Ecto neural progenitor cell (in vitro differentiated cells): ENCODE results near the gene BPTF.
"Not testable (repeated sequence)": the region's sequence is repeated elsewhere in the genome, so short reads cannot be mapped to it uniquely, and the experiment has no call there.

Experiments
- DNase-seq: peaks from one replicate; pipeline ENCODE4 v3.0.0-alpha.2; 2018; ENCODE audit warnings: low spot score

The BPTF gene

GRCh38 chr17:67974185-67974584 is 148.9 kb downstream of the BPTF start:
- DNase-seq: no peak

- peak; percentile 70 for DNase-seq
Observed at GRCh38 chr17:67974598-67975066, 149.3 kb downstream of the BPTF start.

DNA sequence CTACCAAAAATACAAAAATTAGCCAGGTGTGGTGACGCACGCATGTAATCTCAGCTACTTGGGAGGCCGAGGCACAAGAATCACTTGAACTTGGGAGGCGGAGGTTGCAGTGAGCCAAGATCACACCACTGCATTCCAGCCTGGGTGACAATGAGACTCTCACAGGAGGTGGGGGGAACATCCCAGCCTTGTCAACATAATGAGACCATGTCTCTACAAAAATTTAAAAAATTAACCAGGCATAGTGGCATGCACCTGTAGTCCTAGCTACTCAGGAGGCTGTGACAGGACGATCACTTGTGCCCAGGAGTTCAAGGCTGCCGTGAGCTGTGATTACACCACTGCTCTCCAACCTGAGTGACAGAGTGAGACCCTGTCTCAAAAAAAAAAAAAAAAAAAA is 151.0 kb downstream of the BPTF start:
- not testable (repeated sequence) for DNase-seq

DNA sequence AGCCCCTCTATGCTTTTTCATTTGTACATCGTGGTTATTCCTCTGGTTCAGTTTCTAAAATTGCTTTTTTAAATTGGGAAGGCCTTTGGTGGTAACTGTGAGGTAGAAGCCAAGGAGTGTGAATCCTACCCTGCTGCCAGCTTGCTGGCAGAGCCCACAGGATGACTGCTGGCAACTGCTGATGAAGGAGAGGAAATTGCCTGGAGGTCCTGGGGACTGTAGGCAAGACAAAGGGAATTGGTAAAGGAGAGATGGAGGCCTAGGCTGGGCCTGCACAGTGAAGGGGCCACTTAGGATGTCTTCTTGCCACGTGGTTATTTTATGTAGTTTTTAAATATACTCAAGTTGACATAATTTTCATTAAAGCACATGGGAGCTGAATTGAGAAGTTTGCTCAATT is 155.2 kb downstream of the BPTF start:
- DNase-seq: no peak

GRCh38 chr17:67980883-67981282 is 155.6 kb downstream of the BPTF start:
- DNase-seq: not testable (repeated sequence)

DNA sequence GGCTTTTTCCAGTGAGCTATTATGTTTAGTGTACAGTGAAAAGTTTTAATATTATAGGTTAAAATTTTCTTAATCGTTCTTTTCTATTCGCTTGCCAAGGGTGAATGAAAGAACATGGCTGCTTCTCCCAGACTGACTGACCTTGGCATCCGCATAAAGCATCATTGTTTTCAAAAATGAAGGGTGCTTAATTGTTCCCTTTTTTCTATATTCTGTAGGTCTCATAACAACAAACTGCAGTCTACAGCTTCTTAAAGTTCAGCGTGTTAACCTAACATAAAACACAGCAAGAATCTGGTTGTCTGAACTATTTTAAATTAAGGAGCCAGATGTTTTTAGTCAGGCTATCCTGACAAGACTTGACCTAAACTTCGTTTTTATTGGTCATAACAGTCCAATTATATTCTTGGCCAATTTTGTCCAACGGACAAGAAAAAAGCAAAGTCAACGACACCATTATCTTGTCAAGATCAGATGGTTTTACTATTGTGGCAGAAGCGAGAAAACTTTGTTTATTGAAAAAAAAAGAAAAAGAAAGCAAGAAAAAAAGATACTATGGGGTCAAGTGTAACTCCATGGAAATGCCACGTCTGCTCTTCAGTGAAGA is 156.8 kb downstream of the BPTF start:
- no peak for DNase-seq

- DNase-seq: no peak
Observed at GRCh38 chr17:67982686-67983382, 157.5 kb downstream of the BPTF start.

GRCh38 chr17:67983383-67983688 is 158.0 kb downstream of the BPTF start:
- no peak for DNase-seq

DNA sequence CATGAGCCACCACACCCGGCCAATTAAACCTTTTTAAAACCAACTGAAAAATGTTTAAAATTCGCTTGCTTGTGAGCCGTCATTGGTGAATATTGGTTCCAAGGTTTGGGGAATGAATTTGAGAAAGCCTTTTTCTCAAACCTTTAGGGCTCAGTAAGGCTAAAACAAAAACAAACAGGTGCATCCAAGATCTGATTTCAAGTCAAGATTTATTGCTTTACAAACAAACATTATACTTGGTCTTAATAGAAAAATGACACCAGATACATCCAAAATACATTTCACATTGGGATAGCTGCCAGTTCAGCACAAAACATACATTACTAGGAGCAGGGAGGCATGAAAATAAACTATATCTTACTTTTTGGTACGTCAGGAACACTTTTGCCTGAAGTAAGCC is 165.6 kb downstream of the BPTF start:
- DNase-seq: no peak

GRCh38 chr17:67992548-67993152 is 167.3 kb downstream of the BPTF start:
- no peak for DNase-seq

GRCh38 chr17:67993153-67993997 is 168.1 kb downstream of the BPTF start:
- peak; percentile 92 for DNase-seq

GRCh38 chr17:67993998-67994361 is 168.7 kb downstream of the BPTF start:
- no peak for DNase-seq

DNA sequence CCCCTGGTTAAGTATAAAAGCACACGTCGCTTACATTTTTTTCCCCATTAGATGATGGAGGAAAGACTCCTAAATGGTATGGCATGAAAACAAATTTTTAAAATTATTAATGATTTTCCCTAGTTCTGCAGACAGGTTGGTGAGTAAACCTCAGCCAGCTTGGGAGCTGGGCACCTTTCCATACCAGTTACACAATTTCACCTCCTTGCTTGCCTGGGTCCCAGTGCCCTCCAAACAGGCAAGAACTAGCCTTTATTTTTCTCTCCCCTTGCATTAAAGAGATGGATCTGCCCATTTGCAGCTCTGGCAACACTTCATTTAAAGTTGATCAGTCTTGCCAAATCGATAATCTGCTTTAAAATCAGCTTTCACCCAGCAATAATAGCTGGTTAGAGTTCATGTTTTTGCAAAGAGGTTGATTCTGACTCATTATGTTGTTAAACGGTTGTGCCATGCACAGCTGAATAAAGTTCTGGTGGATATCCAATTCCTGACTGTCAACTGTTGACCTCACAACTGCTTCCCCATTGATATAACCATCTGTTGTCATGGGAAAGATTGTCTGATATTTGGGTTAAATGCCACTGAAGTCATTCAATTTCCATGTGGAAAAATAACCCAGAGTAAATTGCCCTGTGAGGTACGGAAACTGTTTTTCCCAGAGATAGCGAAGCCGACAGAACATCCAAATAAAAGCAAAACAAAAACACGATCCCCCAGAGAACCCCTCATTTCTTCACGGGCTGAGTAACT is 169.7 kb downstream of the BPTF start:
- no peak for DNase-seq

DNA sequence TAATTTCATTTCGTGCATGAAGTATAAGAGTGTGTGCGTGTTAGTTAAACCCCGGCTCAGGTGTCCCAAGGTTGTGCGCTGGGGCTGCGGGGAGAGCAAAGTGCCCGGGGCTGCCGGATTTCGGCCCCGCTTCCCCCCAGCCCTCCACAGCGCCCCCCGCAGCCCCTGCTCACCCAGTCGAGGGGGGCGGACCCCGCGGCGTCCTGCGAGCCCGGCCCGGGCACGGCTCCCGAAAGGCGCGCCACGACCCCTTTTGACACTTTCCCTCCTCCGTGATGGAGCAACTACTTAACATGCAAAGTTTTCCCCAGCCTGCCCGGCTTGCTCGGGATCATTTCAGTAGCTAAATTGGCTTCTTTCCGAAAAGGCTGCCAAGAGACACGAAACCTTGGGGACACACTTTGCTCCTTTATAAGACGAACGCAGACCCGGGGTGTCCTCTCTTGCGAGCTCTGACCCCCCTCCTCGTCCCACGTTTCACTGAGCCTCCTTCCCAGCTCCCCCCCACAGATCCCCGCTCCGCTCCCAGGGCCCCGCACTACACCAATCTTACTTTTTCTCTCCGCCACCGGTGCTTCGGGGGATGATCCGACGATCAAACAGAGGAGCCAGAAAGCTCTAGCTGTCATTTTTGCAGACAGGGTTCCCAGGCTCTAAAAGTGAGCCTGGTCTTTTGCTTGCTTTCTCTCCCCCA is 170.4 kb downstream of the BPTF start:
- peak; percentile 77 for DNase-seq

DNA sequence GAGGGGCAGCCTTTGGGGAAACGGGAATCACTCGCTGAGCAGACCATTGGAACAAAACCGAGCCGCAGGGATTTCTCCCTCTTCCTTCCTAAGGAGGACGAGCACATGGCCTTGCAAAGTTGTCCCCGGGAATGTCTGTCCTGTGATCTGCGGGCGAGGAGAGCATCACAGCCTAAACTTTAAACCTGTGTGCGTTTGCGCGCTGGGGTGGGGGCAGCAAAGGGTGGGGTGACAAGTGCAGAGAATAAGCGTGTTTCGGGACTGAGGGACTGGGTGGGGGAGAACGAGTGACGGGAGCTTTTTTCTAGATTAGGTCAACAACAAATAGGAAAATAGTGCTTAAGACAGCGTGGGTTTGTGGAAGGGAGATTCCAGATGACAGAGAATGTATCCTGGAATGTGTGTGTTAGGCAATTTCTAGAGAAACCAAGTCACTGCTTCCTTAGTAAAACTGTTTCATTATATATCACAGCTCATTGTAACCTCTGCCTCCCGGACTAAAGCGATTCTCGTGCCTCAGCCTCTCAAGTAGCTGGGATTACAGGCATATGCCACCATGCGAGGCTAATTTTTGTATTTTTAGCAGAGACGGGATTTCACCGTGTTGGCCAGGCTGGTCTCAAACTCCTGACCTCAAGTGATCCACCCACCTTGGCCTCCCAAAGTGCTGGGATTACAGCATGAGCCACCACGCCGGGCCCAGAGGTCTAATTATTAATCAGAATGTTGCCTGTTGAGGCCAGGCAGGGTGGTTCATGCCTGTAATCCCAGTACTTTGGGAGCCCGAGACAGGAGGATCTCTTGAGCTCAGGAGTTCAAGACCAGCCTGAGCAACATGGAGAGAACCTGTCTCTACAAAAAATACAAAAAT is 171.2 kb downstream of the BPTF start, which contains the start of gene C17orf58:
Gene C17orf58, minus strand, starts transcription at position 169 of the 871 bp plus-strand sequence. CDS start 271 bp downstream, outside the sequence.
- DNase-seq: not testable (repeated sequence)

DNA sequence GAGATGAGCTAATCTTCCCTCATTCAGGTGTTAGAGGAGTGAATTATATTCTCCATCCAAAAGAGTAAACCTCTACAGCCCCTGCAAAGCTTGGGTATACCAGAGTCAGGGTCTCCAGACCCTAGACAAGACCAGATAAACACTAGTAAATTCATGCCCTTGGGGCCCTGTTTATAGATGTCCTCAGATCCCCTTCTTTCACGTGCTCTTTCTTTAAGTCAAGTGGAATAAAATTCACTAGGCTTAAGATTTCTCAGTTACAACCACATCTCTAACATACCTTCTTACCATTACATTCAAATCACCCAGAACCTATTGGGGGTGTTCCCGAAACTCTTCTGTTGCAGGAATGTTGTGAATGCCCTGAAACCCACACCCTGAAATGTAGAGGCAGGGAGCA is 173.2 kb downstream of the BPTF start:
- DNase-seq: no peak

GRCh38 chr17:67999291-67999911 is 174.1 kb downstream of the BPTF start:
- no peak for DNase-seq

- no peak for DNase-seq
Observed at GRCh38 chr17:68004201-68004600, 178.9 kb downstream of the BPTF start.

- DNase-seq: no peak
Observed at GRCh38 chr17:68006797-68007196, 181.5 kb downstream of the BPTF start.

- peak; percentile 76 for DNase-seq
Observed at GRCh38 chr17:68011199-68011665, 185.9 kb downstream of the BPTF start.
